ENCODE measurements around the gene MTFR1L. TPM values are rescaled to one million over a fixed set of nuclear protein-coding genes. Genes with fewer than 3 reads are reported as not detected.

The MTFR1L gene
- total and polyA plus RNA-seq, 8 donors, result 39.3 to 301 (median 59.3) TPM

DNA sequence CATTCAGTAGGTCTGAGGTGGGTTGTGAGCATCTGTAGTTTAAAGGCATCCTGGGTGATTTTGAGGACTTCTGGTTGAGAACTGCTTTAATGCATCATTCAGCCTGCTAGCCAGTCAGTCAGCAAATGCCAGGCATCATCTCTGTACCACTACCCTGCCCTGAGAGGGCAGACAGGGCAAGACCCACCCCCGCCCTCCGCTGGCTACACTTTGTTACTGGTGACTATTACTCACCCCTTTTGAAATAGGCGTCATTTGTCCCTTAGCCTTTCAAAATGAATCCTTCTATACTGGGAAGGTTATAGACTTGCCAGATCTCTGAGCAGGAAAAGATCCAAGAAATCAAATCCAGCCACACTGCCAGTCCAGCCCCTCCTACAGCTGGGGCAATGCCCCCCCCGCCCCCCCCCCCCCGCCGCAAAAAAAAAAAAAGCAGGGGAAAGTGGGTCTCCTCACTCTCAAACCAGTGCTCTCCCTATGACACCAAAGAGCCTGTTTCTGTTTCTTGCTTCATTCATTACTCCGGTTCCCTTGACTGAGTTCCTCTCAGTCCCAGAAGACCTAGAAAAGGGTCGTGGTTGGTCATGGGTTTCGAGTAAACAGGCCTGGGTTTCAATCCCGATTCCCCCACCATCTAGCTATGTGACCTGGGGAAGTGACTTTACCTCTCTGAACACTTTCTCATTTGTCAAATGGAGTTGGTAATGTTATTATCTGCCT is 15.3 kb upstream of the MTFR1L start:
- no peak for DNase-seq
- intact Hi-C loops (cut with DNase I; ENCODE audit: low total_unique reads), result no loop called here
- Histone ChIP-seq H3K36me3 (peaks cover 23 to 47% (median 39%) of the 10 kb centered on the region in 4 donors), H3K9me3 (no peaks in the 10 kb centered on the region), H3K27ac (peak overlapping the region in 4 of 5 donors; percentile 48 to 78 (median 54)), H3K27me3 (no peaks in the 10 kb centered on the region), H3K4me1 (peaks cover 33 to 91% (median 78%) of the 10 kb centered on the region in 4 donors), H3K4me3 (no peak overlapping the region)
- 61 to 79% (median 74%) methylated on average over 10 of the region's 10 CpGs for WGBS, 5 donors
- TF ChIP-seq, protein P1, sequence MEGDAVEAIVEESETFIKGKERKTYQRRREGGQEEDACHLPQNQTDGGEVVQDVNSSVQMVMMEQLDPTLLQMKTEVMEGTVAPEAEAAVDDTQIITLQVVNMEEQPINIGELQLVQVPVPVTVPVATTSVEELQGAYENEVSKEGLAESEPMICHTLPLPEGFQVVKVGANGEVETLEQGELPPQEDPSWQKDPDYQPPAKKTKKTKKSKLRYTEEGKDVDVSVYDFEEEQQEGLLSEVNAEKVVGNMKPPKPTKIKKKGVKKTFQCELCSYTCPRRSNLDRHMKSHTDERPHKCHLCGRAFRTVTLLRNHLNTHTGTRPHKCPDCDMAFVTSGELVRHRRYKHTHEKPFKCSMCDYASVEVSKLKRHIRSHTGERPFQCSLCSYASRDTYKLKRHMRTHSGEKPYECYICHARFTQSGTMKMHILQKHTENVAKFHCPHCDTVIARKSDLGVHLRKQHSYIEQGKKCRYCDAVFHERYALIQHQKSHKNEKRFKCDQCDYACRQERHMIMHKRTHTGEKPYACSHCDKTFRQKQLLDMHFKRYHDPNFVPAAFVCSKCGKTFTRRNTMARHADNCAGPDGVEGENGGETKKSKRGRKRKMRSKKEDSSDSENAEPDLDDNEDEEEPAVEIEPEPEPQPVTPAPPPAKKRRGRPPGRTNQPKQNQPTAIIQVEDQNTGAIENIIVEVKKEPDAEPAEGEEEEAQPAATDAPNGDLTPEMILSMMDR (IDR thresholded peaks at IDR 0.05), result no peak
- TF ChIP-seq POLR2AphosphoS5 (IDR thresholded peaks at IDR 0.05), result no peak

DNA sequence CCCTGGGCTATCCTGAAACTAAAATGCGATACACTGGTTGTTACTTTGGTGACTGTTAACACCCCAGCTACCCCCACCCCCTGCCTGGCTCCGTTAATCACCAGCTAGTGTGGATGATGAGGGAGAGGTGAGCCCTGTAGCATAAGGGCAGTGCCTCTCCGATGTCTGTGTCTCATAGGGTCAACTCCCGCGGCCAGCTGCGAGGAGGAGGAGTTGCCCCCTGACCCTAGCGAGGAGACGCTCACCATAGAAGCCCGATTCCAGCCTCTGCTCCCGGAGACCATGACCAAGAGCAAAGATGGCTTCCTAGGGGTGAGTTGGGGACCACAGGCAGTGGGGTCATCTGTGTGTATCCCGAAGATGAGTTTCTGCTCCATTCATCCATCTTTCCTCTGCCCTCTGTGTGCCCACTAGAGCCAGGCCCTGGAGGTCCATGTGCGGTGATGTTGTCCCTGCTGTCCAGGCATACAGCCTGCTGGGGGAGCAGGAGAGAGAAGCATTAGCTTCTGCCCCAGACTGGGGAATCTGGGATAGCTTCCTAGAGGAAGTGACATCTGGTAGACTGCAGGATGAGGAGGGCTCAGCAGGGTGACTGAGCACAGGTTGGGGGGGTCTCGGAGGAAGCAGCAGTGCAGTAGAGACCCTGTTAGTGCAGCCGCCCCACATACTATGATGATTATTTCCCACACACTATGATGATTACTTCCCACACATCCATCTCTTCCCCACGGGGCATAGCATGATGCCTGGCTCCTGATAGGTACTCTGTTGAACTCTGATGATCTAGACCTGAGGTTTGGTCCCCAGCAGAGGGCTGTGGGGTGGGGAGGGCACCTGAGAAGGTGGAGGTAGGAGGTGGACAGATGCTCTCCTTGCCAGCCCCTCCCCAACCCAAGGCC is 14.5 kb upstream of the MTFR1L start:
- DNase-seq, result no peak
- 79 to 86% (median 84%) methylated on average over 11 to 15 of the region's 15 CpGs for WGBS, 5 donors
- peak overlapping the region in 4 of 5 donors; percentile 48 to 78 (median 54) for H3K27ac ChIP-seq

DNA sequence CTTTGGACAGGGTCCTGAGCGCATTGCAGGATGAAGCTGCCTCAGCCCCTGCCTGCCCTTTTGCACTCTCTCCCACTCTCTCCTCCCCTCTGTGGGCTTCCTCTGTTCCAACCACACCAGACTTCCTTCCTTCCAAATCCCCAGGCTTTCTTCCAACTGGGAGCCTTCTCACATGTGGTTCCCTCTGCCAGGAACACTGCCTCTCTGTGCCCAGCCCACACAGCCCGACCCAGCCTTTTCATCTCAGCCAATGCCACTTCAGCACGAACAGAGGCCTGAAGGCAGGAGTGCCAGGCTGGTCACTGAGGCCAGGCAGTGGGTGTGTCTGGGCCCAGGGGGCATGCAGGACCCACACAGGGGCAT is 13.9 kb upstream of the MTFR1L start:
- Histone ChIP-seq H3K27ac (peak overlapping the region in 4 of 5 donors; percentile 48 to 78 (median 54)), H3K36me3 (peaks cover 28 to 60% (median 50%) of the 10 kb centered on the region in 4 donors), H3K4me3 (no peak overlapping the region), H3K9me3 (no peaks in the 10 kb centered on the region), H3K4me1 (peaks cover 27 to 96% (median 75%) of the 10 kb centered on the region in 4 donors), H3K27me3 (no peaks in the 10 kb centered on the region)
- intact Hi-C loops (cut with DNase I; ENCODE audit: low total_unique reads), result loop anchor here (5.0 kb wide), 1 partner anchor 194 kb away; no protein-coding TSS in a partner anchor
- DNase-seq, result peak in 1 of 2 donors; percentile 61
- 37 to 53% (median 47%) methylated on average over 2 to 3 of the region's 3 CpGs for WGBS, 5 donors
- no peak for TF ChIP-seq POLR2A (IDR thresholded peaks at IDR 0.05)
- TF ChIP-seq EP300 (IDR thresholded peaks at IDR 0.05), result no peak
- TF ChIP-seq, protein P1 (IDR thresholded peaks at IDR 0.05), result no peak
- no peak for TF ChIP-seq POLR2AphosphoS5 (IDR thresholded peaks at IDR 0.05)

More for the DNA sequence above, 14.5 kb upstream of the MTFR1L start:
- intact Hi-C loops (cut with DNase I; ENCODE audit: low total_unique reads), result loop anchor here (5.0 kb wide), 1 partner anchor 193 kb away; no protein-coding TSS in a partner anchor
- TF ChIP-seq, protein P1 (IDR thresholded peaks at IDR 0.05), result no peak
- no peak for TF ChIP-seq POLR2A (IDR thresholded peaks at IDR 0.05)
- TF ChIP-seq EP300 (IDR thresholded peaks at IDR 0.05), result no peak
- TF ChIP-seq POLR2AphosphoS5 (IDR thresholded peaks at IDR 0.05), result no peak
- Histone ChIP-seq H3K36me3 (peaks cover 28 to 55% (median 47%) of the 10 kb centered on the region in 4 donors), H3K27me3 (no peaks in the 10 kb centered on the region), H3K4me1 (peaks cover 29 to 94% (median 76%) of the 10 kb centered on the region in 4 donors), H3K4me3 (no peak overlapping the region), H3K9me3 (no peaks in the 10 kb centered on the region)

DNA sequence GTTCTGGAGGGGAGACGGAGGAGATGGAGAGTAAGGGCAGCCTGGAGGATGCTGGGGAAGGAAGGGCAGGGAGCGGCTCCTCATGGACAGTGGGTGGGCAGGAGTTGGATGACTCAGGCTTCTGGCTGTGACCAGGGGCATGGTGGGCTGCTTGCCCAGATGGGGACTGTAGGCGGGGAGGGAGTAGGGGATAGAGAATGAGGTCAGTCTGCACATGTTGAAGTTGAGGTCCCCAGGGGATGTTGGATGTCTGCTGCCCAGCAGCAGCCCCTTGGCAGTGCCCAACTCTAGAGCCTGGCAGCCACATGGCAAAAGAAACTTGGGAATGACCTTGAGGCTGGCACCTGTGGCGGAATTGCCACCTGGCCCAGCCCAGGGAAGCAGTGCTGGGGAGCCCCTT is 13.3 kb upstream of the MTFR1L start:
- no peak for TF ChIP-seq POLR2A (IDR thresholded peaks at IDR 0.05)
- TF ChIP-seq, protein P1 (IDR thresholded peaks at IDR 0.05), result no peak
- TF ChIP-seq EP300 (IDR thresholded peaks at IDR 0.05), result no peak
- TF ChIP-seq POLR2AphosphoS5 (IDR thresholded peaks at IDR 0.05), result no peak
- DNase-seq, result no peak
- Histone ChIP-seq H3K36me3 (peaks cover 28 to 62% (median 54%) of the 10 kb centered on the region in 4 donors), H3K4me3 (no peak overlapping the region), H3K9me3 (no peaks in the 10 kb centered on the region), H3K27ac (peak overlapping the region in 4 of 5 donors; percentile 47 to 78 (median 52)), H3K27me3 (no peaks in the 10 kb centered on the region), H3K4me1 (peaks cover 21 to 96% (median 73%) of the 10 kb centered on the region in 4 donors)
- intact Hi-C loops (cut with DNase I; ENCODE audit: low total_unique reads), result loop anchor here (5.0 kb wide), 1 partner anchor 194 kb away; no protein-coding TSS in a partner anchor
- 64 to 90% (median 79%) methylated on average over 4 of the region's 4 CpGs for WGBS, 5 donors

Measured in stomach (tissue), 9 donors.